AG04449 (cell line): ENCODE results near the gene PDE4D.

Experiments
- CTCF ChIA-PET: fragments of 350-600 bp; formaldehyde crosslinking; extraction: SDS; loops from one replicate; lab custom pipeline; 2021; ENCODE audit warnings: antibody characterized with exemption; lab: Yijun Ruan, JAX
- POLR2A ChIA-PET: fragments of 400-600, 350-600 bp; formaldehyde crosslinking; extraction: SDS; loops from one replicate; lab custom pipeline; 2020; ENCODE audit warnings: antibody characterized with exemption, inconsistent platforms; lab: Yijun Ruan, JAX
- DNase-seq: peaks from one replicate; pipeline ENCODE4 v3.0.0-alpha.2; 2010; ENCODE audit warnings: low read depth, low spot score
- H3K4me3 ChIP-seq: 2 replicates; pipeline ENCODE4 v1.5.1; 2011; ENCODE audit warnings: low read depth, mild to moderate bottlenecking, control low read depth, low read length
- CTCF ChIP-seq: IDR thresholded peaks from one replicate; pipeline ENCODE4 v1.5.1; 2011; ENCODE audit warnings: mild to moderate bottlenecking, moderate library complexity, low read length, control low read depth, inconsistent platforms; ENCODE audit not compliant: insufficient read depth; ENCODE audit errors: missing control alignments

Gene PDE4D

GRCh38 chr5:59553992-59554391, 339.5 kb downstream of the PDE4D start:
- POLR2A ChIA-PET = no interaction called here
- no peak overlapping the region for H3K4me3 ChIP-seq
- DNase-seq = no peak
- TF ChIP-seq CTCF = no peak
- CTCF ChIA-PET = no interaction called here

GRCh38 chr5:59548807-59549357, 344.6 kb downstream of the PDE4D start:
- CTCF ChIA-PET = interaction anchor here (1.1 kb wide), 1 partner anchor 20 kb away, joined by 3 read pairs; no protein-coding TSS in a partner anchor
- POLR2A ChIA-PET = no interaction called here
- TF ChIP-seq CTCF = no peak
- DNase-seq = no peak
- H3K4me3 ChIP-seq = no peak overlapping the region

DNA sequence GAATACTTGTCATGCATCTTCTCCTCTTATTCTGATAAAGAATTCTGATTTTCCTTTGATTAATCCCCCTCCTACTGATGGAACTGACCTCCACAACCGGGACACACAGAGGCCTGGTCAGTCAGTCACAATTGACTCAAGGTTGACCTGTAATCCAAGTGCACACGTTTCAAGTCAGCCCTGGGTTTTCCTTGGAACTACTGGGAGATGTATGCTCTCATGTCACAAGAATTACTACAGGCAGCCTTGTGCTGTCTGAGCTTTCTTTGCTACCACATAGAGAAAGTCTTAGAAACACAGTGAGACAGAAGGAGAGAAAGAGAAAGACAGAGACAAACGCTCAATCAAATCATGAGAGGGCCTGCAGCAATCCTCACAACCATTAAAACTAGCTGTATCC, 345.8 kb downstream of the PDE4D start:
- ChIA-PET POLR2A (no interaction called here), CTCF (interaction anchor here (1.1 kb wide), 1 partner anchor 19 kb away, joined by 3 read pairs; no protein-coding TSS in a partner anchor)
- DNase-seq = no peak
- no peak overlapping the region for H3K4me3 ChIP-seq
- no peak for TF ChIP-seq CTCF

DNA sequence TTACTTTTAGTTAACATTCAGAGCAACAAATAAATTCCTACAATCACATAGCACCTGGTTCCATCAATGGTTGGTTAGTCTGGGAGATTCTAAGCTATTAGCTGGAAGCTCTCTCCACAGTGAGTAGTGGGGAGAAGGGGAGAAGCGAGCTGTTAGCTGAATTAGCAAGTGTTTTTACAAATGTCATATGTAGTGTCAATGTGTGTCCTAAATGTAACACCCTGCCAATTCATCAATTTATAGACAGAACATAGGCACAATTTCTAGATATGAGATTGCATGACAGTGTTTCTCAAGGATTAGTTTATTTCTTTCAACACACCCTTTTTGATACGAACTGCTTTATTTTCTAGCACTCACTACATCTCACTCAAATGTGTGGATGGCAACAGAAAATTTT, 349.0 kb downstream of the PDE4D start:
- no peak for TF ChIP-seq CTCF
- no peak overlapping the region for H3K4me3 ChIP-seq
- ChIA-PET POLR2A (no interaction called here), CTCF (interaction anchor here (1.1 kb wide), 1 partner anchor 38 kb away, joined by 4 read pairs; no protein-coding TSS in a partner anchor)
- DNase-seq = no peak

DNA sequence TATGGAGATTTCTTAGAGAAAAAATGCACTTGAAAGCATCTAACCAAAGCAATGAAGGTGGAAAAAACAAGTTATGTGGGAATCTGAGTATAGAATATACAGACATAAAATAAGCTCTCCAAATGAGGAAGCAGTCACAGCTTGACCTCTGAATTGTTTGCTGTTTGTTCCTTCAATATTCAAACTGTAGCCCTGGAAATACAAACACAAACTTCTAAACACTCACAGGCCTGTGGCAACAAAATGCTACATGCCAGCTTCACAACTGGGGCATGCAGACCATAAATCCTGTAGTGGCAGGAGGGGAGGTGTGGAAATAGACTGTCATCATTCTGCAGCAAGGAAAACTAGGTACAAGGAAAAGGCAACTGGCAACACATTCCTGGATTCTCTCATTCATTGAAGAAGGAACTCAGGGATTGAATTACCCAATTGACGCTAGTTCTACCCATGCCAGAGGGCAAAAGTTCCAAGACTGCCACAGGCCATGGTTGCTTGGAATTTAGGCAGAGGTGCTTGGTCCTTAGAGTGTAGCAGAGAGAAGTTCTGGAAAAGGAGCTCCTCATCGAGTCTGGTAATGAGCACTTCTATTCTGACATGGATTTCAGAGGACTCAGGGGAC, 349.6 kb downstream of the PDE4D start:
- TF ChIP-seq CTCF = no peak
- DNase-seq = no peak
- ChIA-PET POLR2A (no interaction called here), CTCF (interaction anchor here (1.1 kb wide), 1 partner anchor 37 kb away, joined by 4 read pairs; no protein-coding TSS in a partner anchor)
- no peak overlapping the region for H3K4me3 ChIP-seq
